ENCODE measurements around the gene REN.
A peak's percentile ranks its signal among the peaks of the same experiment; 100 is the strongest.

The REN gene

DNA sequence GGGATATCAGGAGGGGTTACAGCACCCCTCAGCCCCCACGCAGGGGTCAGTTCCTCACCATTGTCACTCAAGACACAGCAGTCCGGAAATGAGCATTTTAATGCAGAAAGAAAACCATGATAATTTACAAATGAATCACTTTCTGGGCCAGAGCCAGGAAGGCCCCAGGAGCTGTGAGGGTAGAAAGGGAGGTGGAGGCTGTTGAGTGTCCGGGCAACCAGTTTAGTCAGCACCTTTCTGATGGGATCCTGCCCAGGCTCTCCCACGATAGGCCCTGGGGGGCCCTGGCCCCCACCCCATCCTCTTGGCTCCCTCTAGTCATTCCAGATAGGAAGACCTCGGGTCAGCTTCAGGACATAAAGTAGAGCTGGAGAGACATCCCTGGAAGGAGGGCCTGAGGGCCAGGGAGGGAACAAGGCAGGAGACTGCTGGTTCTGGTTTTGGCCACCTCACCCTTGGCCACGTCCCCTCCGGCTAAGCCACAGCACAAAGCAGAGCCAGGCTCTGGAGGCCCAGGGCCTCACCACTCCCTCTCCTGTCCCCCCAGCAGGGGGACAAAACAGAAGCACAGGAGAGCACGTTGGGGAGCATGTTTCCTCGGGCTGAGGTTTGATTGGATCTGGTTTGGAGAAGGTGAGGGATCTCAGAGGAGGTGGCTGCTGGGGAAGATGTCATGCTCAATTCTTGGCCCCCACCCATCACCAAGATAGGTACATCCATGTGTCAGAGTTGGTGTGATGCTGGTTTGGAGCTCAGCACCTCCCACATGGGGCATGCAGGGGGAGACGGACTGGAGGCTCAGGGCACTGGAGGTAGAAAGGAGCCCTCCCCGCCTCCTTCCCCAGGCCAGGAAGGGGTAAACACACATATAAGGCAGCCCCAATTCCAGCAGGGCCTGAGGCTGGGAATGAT is 34.9 kb downstream of the REN start:
- DNase-seq, result no peak

- DNase-seq, result no peak
These were observed 36.0 kb downstream of the REN start for GRCh38 chr1:204130178-204130577.

- peak; percentile 82 for DNase-seq
These were observed 36.9 kb downstream of the REN start for GRCh38 chr1:204128964-204129896.

DNA sequence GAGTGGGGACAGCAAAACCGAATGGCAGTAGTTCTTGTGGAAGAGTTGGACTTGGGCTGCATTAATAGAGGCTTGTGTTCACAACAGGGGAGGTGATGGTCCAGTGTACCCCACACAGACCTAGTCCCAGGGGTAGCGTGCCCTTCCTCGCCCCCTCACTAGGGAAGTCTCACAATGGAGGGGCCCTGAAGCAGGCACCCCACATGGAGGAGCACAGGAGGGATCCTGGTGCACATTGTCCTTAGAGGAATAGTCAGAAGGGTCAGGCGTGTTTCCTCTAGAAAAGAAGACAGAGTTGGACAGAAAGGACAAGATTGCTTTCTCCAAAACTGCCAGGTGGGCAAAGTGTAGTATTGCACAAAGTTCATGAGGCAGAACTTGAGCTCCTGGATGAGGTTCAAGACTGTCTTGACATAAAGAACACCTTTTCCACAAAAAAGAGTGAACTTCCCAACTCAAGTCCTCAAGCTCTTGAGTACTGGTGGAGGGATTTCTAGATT is 37.6 kb downstream of the REN start:
- no peak for DNase-seq

DNA sequence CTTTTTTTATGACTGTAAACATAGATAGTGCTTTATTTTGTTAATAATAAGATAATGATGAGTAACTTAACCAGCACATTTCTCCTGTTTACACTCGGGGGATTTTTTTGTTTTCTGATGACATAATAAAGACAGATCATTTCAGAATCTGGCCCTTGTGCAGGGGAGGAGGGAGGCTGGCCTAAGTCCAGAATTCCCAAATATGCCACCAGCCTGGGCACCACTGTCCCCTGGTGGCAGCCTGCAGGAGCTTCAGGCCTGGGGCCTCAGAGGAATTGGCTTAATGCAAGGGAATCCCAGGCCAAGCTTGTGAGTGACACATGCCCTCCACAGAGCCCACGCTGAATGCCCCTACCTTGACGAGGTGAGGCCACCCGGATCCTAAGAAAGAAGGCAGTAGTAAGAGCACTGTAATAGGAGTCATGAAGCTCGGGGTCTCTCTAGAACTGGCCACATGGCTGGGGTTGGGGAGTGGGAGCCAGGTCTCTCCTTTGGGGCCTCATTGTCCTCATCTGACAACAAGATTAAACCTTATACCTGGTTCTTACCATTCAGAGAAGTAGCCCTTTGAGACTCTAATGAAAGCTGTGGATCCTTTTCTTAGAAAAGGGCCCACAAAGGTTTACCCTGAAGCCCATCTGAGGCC is 38.4 kb downstream of the REN start:
- DNase-seq, result no peak

DNA sequence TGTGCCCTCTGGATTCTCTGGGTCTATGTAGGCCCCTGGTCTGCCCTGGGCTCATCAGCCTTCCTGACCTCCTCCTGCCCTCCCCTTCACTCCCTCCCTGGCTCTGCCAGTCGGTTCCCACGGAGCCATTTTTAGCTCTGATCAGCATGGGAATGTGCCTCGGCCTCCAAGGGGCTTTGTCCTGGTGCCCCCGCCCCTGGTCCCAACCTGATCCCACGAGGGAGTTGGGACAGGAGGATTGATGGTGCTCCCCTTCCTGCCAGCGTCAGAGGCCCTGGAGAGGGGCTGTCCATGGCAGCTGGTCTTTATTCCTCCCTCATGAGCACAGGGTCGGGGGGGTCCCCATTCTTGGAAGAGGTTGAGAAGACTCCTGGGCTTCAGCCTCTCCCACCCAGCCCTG is 39.2 kb downstream of the REN start:
- no peak for DNase-seq

DNA sequence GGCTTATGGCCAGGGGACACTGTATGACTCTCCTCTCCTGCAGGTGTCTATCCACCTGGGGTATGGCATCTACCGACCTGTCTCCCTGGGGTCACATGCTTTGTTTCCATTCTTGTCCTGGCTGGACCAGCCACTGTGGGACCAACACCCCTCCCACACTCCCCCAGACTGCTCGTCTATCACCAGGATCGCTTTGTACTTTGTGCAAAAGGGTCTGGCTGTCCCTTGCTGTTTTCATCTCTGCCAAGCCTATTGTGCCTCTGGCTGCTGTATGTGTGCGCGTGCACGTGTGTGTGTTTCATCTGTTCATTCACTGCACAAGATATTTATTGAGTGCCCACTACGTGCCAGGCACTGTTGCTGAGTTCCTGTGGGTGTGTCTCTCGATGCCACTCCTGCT is 39.8 kb downstream of the REN start:
- DNase-seq, result no peak

DNA sequence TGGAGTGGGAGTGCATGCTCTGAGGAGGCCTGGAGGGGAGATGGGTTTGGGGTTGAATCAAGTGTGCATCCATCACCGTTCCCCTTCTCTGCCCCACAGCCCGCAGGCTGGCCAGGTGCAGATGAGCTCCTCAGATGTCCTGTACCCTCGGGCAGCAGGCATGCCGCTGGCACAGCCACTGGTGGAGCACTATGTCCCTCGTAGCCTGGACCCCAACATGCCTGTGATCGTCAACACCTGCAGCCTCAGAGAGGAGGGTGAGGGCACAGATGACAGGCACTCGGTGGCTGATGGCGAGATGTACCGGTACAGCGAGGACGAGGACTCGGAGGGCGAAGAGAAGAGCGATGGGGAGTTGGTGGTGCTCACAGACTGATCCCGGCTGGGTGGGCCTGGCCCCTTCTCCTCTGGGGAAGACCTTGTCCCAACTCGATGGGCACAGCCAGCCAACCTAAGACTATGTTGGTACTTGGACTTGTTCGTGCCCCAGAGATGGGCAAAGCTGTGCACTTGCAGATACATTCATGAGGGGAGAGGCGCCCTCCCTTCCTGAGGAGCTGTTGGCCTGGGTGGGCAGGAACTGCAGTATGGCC is 40.3 kb downstream of the REN start:
- no peak for DNase-seq

DNA sequence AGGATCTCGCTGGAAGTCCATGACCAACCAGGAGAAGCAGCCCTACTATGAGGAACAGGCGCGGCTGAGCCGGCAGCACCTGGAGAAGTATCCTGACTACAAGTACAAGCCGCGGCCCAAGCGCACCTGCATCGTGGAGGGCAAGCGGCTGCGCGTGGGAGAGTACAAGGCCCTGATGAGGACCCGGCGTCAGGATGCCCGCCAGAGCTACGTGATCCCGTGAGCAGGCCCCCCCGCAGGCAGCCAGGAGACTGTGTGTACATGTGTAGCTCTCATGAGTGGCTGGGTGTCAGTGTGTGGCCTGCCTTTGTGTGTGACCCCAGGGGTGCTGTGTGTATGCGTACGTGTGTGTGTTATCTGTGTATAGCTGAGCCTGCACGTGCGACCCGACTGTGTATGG is 41.5 kb downstream of the REN start:
- DNase-seq, result no peak

DNA sequence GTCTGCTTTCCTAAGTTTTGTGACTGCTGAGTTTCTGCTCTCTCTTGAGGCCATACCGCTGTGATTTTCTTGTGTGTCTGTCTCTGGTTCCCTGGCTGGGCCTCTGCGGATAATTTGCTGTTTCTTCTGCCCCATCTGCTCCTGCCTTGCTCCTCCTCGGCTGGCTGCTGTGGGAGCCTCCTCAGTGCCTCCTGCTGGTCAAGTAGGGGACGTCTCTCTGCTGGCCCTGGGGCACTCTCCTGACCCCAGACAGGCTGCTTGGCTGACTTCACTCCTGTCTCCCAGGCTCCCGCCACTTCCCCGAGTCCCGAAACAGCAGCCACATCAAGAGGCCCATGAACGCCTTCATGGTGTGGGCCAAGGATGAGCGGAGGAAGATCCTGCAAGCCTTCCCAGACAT is 42.8 kb downstream of the REN start:
- no peak for DNase-seq

- DNase-seq, result no peak
These were observed 44.1 kb downstream of the REN start for GRCh38 chr1:204121840-204122555.

GRCh38 chr1:204116539-204116938 is 49.6 kb downstream of the REN start:
- DNase-seq, result no peak

- DNase-seq, result no peak
These were observed 51.0 kb downstream of the REN start for GRCh38 chr1:204115116-204115515.

GRCh38 chr1:204114606-204115005 is 51.5 kb downstream of the REN start:
- DNase-seq, result no peak

GRCh38 chr1:204113896-204114295 is 52.2 kb downstream of the REN start:
- no peak for DNase-seq

DNA sequence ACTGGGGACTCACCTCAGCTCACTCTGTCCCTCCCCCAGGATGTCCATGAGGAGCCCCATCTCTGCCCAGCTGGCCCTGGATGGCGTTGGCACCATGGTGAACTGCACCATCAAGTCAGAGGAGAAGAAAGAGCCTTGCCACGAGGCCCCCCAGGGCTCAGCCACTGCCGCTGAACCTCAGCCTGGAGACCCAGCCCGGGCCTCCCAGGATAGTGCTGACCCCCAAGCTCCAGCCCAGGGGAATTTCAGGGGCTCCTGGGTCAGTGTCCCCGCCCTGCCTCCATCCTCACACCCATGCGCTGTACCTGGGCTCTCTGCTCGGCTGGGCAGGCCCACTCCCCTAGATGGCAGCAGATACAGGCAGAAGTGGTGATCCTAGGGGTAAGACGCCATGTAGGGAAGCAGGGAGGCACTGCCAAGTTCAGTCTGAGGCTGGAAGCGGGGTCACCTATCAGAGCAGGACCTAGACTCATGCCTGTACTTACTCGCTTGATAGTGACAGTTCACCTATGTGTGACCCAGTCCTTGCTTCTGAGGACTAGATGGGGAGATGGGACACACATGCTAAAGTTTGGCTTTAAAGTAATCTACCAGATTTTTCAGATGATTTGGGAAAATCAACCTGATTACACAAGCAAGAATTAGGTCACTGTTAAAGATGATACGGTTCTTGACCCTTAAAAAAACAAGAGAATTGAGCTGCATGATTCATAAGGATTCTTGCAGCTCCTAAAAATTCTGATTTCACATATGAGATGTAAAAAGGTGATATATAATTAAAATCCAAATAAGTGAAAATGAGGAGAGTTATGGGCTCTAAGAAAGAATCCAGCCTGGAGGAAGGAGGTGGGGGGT is 53.0 kb downstream of the REN start:
- DNase-seq, result no peak

DNA sequence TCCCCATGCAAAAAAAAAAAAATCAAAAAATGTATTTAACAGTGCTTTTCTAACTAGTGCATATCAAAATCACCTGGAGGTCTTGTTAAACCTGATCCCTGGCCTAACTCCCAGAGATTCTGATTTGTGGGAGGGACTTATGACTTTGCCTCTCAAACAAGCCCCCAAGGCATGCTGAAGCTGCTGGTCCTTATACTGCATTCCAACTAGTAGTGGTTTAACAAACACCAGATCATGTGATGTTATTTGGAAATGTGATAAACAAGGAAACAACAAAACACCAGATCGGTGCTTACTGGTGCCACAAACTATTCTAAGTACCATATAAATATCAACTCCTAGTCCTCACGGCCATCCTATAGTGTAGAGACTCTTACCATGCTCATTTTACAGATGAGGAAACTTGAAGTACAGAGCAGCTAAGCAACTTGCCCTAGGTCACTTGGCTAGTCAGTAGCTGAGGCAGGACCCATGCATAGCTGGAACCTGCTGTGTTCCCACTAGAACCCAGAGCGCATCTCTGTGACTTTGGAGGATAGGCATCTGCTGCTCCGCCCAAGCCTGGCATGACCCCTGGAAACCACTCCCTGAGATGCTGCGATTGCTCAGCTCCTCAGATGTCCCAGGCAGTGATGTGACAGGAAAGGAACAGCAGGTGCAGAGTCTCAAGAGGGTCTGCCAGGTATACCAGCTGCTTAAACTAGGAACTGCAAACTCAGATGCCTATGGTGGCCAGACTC is 55.1 kb downstream of the REN start:
- DNase-seq, result no peak

- DNase-seq, result no peak
These were observed 57.6 kb downstream of the REN start for GRCh38 chr1:204108312-204109141.

- no peak for DNase-seq
These were observed 58.2 kb downstream of the REN start for GRCh38 chr1:204107892-204108291.
